ENCODE data around the gene CD5L.

DNA sequence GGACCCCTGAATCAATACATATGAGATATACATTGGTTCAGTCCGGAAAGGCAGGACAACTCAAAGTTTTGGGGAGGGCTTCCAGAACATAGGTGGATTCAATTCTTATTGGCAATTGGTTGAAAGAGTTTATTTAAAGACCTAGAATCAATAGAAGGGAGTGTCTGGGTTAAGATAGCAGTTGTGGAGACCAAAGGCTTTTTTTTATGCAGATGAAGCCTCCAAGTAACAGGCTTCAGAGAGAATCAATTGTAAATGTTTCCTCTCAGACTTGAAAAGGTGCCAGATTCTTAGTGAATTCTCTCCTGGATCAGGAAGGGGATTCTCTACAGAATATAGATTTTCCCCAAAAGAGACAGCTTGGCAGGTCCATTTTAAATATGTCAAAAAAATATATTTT, 27.0 kb upstream of the CD5L start:
- no peak for TF ChIP-seq SP1 (IDR thresholded peaks at IDR 0.05)
- TF ChIP-seq YY1 (IDR thresholded peaks at IDR 0.05) = no peak
- TF ChIP-seq, protein P1, sequence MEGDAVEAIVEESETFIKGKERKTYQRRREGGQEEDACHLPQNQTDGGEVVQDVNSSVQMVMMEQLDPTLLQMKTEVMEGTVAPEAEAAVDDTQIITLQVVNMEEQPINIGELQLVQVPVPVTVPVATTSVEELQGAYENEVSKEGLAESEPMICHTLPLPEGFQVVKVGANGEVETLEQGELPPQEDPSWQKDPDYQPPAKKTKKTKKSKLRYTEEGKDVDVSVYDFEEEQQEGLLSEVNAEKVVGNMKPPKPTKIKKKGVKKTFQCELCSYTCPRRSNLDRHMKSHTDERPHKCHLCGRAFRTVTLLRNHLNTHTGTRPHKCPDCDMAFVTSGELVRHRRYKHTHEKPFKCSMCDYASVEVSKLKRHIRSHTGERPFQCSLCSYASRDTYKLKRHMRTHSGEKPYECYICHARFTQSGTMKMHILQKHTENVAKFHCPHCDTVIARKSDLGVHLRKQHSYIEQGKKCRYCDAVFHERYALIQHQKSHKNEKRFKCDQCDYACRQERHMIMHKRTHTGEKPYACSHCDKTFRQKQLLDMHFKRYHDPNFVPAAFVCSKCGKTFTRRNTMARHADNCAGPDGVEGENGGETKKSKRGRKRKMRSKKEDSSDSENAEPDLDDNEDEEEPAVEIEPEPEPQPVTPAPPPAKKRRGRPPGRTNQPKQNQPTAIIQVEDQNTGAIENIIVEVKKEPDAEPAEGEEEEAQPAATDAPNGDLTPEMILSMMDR (IDR thresholded peaks at IDR 0.05; ENCODE audit: low read depth, low read length, missing input control) = no peak
- no peak for TF ChIP-seq GABPA (IDR thresholded peaks at IDR 0.05 in 1 of 2, conservative IDR thresholded peaks at IDR 0.05 in 1 of 2)
